ENCODE measurements around the gene HBQ1. TPM values are rescaled to one million over a fixed set of nuclear protein-coding genes. Genes with fewer than 3 reads are reported as not detected.
"Not testable (repeated sequence)": the region's sequence is repeated elsewhere in the genome, so short reads cannot be mapped to it uniquely, and the experiment has no call there.

The HBQ1 gene
- total RNA-seq, 1 donor from 2014 or later = not detected

DNA sequence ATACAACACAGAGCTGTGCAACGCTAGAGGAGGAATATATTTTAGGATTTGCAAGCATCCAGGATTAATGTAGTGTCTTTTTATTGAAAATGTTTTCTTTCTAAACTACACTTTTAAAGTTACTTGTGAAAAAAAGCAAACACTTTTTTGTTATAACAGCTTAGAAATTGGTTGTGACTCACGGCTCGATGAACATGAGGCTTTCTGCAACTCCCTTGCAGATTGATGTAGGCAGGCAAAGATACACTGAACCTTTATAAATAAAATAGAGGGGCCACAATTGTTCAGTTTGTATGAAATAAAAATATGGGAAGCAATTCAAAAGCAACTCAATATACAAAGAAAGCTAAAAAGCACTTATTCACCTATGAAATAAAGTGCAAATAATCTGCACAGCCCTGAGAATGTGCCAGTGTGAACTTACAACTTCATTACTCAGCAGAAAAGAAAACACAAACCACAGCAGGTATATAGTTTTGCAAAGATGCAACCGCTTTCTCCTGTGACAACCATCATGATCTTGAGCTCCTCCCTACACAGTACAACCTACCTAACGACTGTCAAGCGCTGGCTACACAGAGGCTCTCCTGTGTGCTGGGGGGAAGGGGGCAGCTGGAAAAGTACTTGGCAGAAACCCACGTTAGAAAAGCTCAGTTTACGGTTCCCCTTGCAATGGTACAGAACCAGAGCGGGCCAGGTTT, 48.0 kb downstream of the HBQ1 start:
- no peak for DNase-seq

GRCh38 chr16:228852-229730, 48.8 kb downstream of the HBQ1 start, which contains the start of gene LUC7L:
Gene LUC7L, minus strand, starts transcription at chr16:229449. Its CDS starts 110 bp downstream, at chr16:229339.
- Histone ChIP-seq H3K9me3 (no peaks in the 10 kb centered on the region), H3K4me3 (peak within 1 kb of the TSS; percentile 96), H3K36me3 (peaks cover 40% of the 10 kb centered on the region), H3K27ac (peak within 1 kb of the TSS; percentile 97), H3K27me3 (ENCODE audit: low read depth) (no peaks in the 10 kb centered on the region), H3K4me1 (peaks cover 26% of the 10 kb centered on the region)
- intact Hi-C loops (cut with DNase I) = no loop called here
- no peak for TF ChIP-seq CTCF (IDR thresholded peaks at IDR 0.05)
- peak; percentile 97 to 98 for ATAC-seq
- DNase-seq = peak; percentile 93

More for the DNA sequence above, 48.0 kb downstream of the HBQ1 start:
- peaks cover 26% of the 10 kb centered on the region for H3K4me1 ChIP-seq
- peak overlapping the region; percentile 97 for H3K27ac ChIP-seq
- peak; percentile 7 to 23 for ATAC-seq
- H3K27me3 ChIP-seq (ENCODE audit: low read depth) = no peaks in the 10 kb centered on the region
- no peaks in the 10 kb centered on the region for H3K9me3 ChIP-seq
- no peak for TF ChIP-seq CTCF (IDR thresholded peaks at IDR 0.05)
- H3K4me3 ChIP-seq = peak overlapping the region; percentile 96
- intact Hi-C loops (cut with DNase I) = no loop called here
- peaks cover 48% of the 10 kb centered on the region for H3K36me3 ChIP-seq

DNA sequence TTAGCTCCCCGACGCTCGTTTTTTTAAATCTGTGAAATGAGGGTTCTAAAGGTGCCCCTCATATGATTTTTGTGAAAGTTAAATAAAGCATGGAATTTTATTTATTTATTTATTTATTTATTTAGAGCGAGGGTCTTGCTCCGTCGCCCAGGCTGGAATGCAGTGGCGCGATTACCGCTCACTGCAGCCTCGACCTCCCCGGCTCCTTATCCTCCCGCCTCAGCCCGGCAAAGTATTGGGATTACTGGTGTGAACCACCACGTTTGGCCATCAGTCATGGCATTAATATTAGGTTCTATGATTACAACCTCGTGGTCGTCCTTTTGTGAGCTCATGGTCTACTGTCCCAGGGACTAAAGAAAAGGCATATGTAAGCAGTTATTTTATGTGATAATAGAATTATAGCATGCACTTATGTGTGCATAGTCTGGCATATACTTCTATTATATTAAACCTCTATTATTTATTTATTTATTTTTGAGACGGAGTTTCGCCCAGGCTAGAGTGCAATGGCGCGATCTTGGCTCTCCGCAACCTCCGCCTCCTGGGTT, 49.5 kb downstream of the HBQ1 start:
- Histone ChIP-seq H3K27me3 (ENCODE audit: low read depth) (no peaks in the 10 kb centered on the region), H3K4me1 (peaks cover 26% of the 10 kb centered on the region), H3K27ac (peak overlapping the region; percentile 97), H3K4me3 (peak overlapping the region; percentile 96), H3K36me3 (peaks cover 33% of the 10 kb centered on the region), H3K9me3 (no peaks in the 10 kb centered on the region)
- intact Hi-C loops (cut with DNase I) = no loop called here
- DNase-seq = no peak
- ATAC-seq = no peak
- no peak for TF ChIP-seq CTCF (IDR thresholded peaks at IDR 0.05)

GRCh38 chr16:230351-230750, 50.1 kb downstream of the HBQ1 start:
- not testable (repeated sequence) for DNase-seq

More at GRCh38 chr16:230351-230750, 50.1 kb downstream of the HBQ1 start:
- H3K4me3 ChIP-seq; ATAC-seq; H3K27ac ChIP-seq; H3K9me3 ChIP-seq; intact Hi-C loops (cut with DNase I); H3K27me3 ChIP-seq (ENCODE audit: low read depth): not testable (repeated sequence)
- Histone ChIP-seq H3K4me1 (peaks cover 27% of the 10 kb centered on the region), H3K36me3 (peaks cover 29% of the 10 kb centered on the region)

Other genes starting within 250 kb of the HBQ1 start
- gene POLR3K, start 126.9 kb upstream of the HBQ1 start, total RNA-seq = 12.1 TPM
- 18.5 TPM for gene SNRNP25, start 126.6 kb upstream of the HBQ1 start, total RNA-seq
- gene RHBDF1, start 107.8 kb upstream of the HBQ1 start, total RNA-seq = 35.9 TPM
- gene MPG, start 102.2 kb upstream of the HBQ1 start, total RNA-seq = 38.5 TPM
- 29.1 TPM for gene NPRL3, start 41.8 kb upstream of the HBQ1 start, total RNA-seq
- not detected for gene HBZ, start 27.8 kb upstream of the HBQ1 start, total RNA-seq
- gene HBM, start 14.5 kb upstream of the HBQ1 start, total RNA-seq = not detected
- gene HBA2, start 7.6 kb upstream of the HBQ1 start, total RNA-seq = 232 TPM
- gene HBA1, start 3.8 kb upstream of the HBQ1 start, total RNA-seq = 217 TPM
- gene LUC7L, start 49.0 kb downstream of the HBQ1 start, total RNA-seq = 70.9 TPM
- gene FAM234A, start 54.4 kb downstream of the HBQ1 start, total RNA-seq = 51.7 TPM
- gene RGS11, start 95.5 kb downstream of the HBQ1 start, total RNA-seq = 8.2 TPM
- gene ARHGDIG, start 100.1 kb downstream of the HBQ1 start, total RNA-seq = not detected
- not detected for gene PDIA2, start 102.7 kb downstream of the HBQ1 start, total RNA-seq
- gene AXIN1, start 172.3 kb downstream of the HBQ1 start, total RNA-seq = 22.4 TPM
- gene MRPL28, start 190.1 kb downstream of the HBQ1 start, total RNA-seq = 43.4 TPM
- gene PGAP6, start 201.5 kb downstream of the HBQ1 start, total RNA-seq = 55.8 TPM
- gene NME4, start 216.7 kb downstream of the HBQ1 start, total RNA-seq = 42.3 TPM
- gene DECR2, start 221.4 kb downstream of the HBQ1 start, total RNA-seq = 10.1 TPM
- 32.2 TPM for gene RAB11FIP3, start 245.2 kb downstream of the HBQ1 start, total RNA-seq

Measured in lower lobe of right lung (tissue), 2 donors.